Breast epithelium (tissue), 4 donors: ENCODE data around the gene SIRPD. TPM values are rescaled to one million over a fixed set of nuclear protein-coding genes. Genes with fewer than 3 reads are reported as not detected.

Experiments
- DNase-seq, 2 donors: peaks; one replicate each; pipeline ENCODE4 v3.0.0-alpha.2; 2019; ENCODE audit warnings: low spot score in 2 of 2
- H3K27ac ChIP-seq, 2 donors: fragments of 200-600 bp; sonication (generic) in 1 of 2; one replicate each; pipeline ENCODE4 v1.5.1; 2016 to 2019; ENCODE audit warnings: mild to moderate bottlenecking in 1 of 2
- H3K27me3 ChIP-seq, 2 donors: fragments of 200-600 bp; sonication (generic) in 1 of 2; one replicate each; pipeline versions ENCODE4 v1.5.1 to v1.6.0; 2017 to 2019; ENCODE audit warnings: control low read depth in 1 of 2, mild to moderate bottlenecking in 1 of 2
- H3K36me3 ChIP-seq: fragments of 200-600 bp; one replicate; pipeline ENCODE4 v1.5.1; 2019
- H3K4me1 ChIP-seq, 2 donors: fragments of 200-600 bp; sonication (generic); one replicate each; pipeline ENCODE4 v1.5.1; 2016 to 2019; ENCODE audit warnings: control low read depth in 1 of 2
- H3K4me3 ChIP-seq, 3 donors: fragments of 200-600 bp; sonication (generic); 1 replicate in 2 of 3; 2 replicates in 1 of 3; pipeline ENCODE4 v1.5.1; 2016 to 2019; ENCODE audit warnings: mild to moderate bottlenecking in 3 of 3, moderate library complexity in 2 of 3
- H3K9me3 ChIP-seq, 2 donors: fragments of 200-600 bp; sonication (generic) in 1 of 2; one replicate each; pipeline ENCODE4 v1.5.1; 2016 to 2019; ENCODE audit warnings: control low read depth in 1 of 2
- CTCF ChIP-seq, 3 donors: fragments of 450-650 bp; IDR thresholded peaks; one replicate each; pipeline ENCODE4 v1.5.1; 2016 to 2017; ENCODE audit warnings: antibody characterized with exemption in 3 of 3, mild to moderate bottlenecking in 3 of 3, moderate library complexity in 3 of 3
- POLR2A ChIP-seq: fragments of 450-650 bp; IDR thresholded peaks from one replicate; pipeline ENCODE4 v1.6.1; 2016; ENCODE audit warnings: antibody characterized with exemption, mild to moderate bottlenecking, moderate library complexity
- POLR2AphosphoS5 ChIP-seq, 3 donors: sonication (generic); formaldehyde crosslinking; IDR thresholded peaks; one replicate each; pipeline ENCODE4 v1.6.1; 2017; ENCODE audit warnings: antibody characterized with exemption in 3 of 3
- intact Hi-C: fragments of 100-400 bp; cut with DNase I; formaldehyde crosslinking; loops from one replicate; pipeline ENCODE4 v1.15.1; 2023; ENCODE audit warnings: low total_unique reads
- total RNA-seq, 3 donors: library from RNA; depleted of rRNA; stranded (reverse); fragments of >200 nt; gene quantifications; one replicate each; pipeline ENCODE4 v1.1.0, GENCODE V29; 2016

The SIRPD gene
- total RNA-seq, 3 donors from 2014 or later = not detected

DNA sequence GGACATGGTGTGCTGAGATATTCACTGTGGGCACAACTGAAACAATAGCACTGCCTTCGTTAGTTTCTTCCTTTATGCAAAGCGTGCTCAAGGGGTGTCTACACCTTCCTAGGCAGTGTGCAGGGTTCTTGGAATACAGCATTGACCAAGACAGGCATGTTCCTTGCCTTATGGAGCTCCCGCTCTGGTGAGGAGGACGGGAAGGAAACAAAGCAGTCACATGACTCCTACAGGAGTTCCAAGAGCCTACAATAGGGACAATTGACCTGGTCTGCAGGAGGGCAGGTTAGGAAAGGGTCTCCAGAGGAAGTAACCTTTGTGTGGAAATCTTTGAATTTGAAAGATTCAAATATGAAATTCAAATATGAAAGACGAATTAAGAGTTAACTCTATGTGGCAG lies 40.5 kb downstream of the SIRPD start:
- H3K36me3 ChIP-seq = no peaks in the 10 kb centered on the region
- no peak for DNase-seq
- H3K9me3 ChIP-seq = no peaks in the 10 kb centered on the region
- TF ChIP-seq CTCF (IDR thresholded peaks at IDR 0.05) = no peak
- TF ChIP-seq POLR2A = no peak
- TF ChIP-seq POLR2AphosphoS5 (IDR thresholded peaks at IDR 0.05) = no peak
- no peak overlapping the region for H3K4me3 ChIP-seq
- H3K27me3 ChIP-seq = peaks cover 0 to 8% of the 10 kb centered on the region in 2 donors
- intact Hi-C loops = no loop called here
- H3K4me1 ChIP-seq = no peaks in the 10 kb centered on the region
- H3K27ac ChIP-seq = no peak overlapping the region

DNA sequence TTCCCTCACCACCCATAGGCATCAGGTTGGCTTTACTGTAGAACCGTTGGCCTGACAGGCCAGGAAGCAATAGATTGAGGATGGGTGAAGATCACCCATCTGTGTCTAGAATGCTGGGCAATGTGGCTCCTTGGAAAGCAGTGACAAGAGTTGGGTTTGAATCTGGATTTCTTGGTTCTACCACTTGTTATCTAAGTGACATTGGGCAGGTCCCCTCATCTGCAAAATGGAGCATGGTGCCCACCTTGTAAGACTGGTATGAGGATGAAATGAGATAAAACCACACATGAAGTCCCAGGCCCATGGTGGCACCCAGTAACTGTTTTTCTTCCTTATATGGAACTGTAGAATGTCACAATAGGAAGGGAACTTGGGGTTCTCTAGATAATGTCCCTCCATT lies 43.7 kb downstream of the SIRPD start:
- no peaks in the 10 kb centered on the region for H3K9me3 ChIP-seq
- no peak overlapping the region for H3K27ac ChIP-seq
- no peaks in the 10 kb centered on the region for H3K36me3 ChIP-seq
- H3K4me1 ChIP-seq = no peaks in the 10 kb centered on the region
- no peak for DNase-seq
- intact Hi-C loops = no loop called here
- peaks cover 0 to 13% of the 10 kb centered on the region in 2 donors for H3K27me3 ChIP-seq
- TF ChIP-seq CTCF (IDR thresholded peaks at IDR 0.05) = no peak
- TF ChIP-seq POLR2AphosphoS5 (IDR thresholded peaks at IDR 0.05) = no peak
- no peak for TF ChIP-seq POLR2A
- H3K4me3 ChIP-seq = no peak overlapping the region

DNA sequence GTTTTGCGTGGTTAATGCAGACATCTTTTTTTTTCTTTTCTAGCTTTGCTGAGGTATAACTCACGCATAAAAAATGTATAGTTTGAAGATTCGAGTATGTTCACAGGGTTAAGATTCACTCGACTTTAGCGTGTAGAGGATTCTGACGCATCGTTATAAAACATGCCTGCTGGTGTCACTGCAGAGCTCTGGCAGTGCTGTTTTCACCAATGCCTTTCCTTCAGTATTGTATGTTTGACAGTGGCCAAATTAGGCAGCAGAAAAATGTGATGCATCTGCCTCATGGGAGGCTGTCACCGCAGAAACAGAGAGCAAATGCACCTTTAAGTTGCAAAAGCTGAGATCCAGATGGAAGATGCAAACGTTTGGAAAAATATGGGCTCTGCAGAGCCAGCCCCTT lies 48.3 kb downstream of the SIRPD start:
- no peaks in the 10 kb centered on the region for H3K36me3 ChIP-seq
- TF ChIP-seq POLR2AphosphoS5 (IDR thresholded peaks at IDR 0.05) = no peak
- no peak for TF ChIP-seq CTCF (IDR thresholded peaks at IDR 0.05)
- TF ChIP-seq POLR2A = no peak
- intact Hi-C loops = no loop called here
- no peak overlapping the region for H3K4me3 ChIP-seq
- peaks cover 0 to 5% of the 10 kb centered on the region in 2 donors for H3K27me3 ChIP-seq
- H3K27ac ChIP-seq = no peak overlapping the region
- DNase-seq = no peak
- no peaks in the 10 kb centered on the region for H3K4me1 ChIP-seq
- no peaks in the 10 kb centered on the region for H3K9me3 ChIP-seq

DNA sequence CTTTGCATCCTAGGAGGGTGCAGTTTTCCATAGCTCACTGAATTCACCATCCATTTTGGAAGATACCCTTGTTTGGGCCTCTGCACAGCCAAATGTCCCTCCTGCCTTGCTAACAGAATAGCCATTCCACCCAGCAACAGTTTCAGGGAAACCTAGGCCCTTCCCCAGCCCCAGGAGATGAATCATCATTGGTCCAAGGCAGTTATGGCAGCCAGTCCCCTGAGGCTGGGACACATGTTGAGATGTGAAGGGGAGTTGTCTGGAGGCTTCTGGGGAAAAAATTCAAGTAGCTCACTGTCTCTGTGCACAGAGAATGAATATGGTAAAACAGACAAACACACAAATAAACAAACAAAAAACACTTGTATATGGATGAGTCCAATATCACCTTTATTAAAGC lies 48.9 kb downstream of the SIRPD start:
- TF ChIP-seq POLR2AphosphoS5 (IDR thresholded peaks at IDR 0.05) (no peak), CTCF (IDR thresholded peaks at IDR 0.05) (no peak), POLR2A (no peak)
- intact Hi-C loops = no loop called here
- no peaks in the 10 kb centered on the region for H3K9me3 ChIP-seq

DNA sequence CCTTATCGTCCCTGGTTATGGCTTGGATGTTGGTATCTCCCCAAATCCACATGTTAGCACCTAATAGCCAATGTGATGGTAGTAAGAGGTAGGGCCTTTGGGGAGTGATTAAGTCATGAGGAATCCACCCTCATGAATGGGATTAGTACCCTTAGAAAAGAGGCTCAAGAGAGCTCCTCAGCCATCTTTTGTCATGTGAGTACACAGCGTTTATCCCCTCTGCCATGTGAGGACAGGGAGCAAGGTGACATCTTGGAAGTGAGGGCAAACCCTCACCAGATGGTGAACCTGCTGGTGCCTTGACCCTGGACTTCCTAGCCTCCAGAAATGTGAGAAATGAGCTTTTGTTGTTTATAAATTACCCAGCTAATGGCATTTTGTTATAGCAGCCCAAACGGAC lies 50.2 kb downstream of the SIRPD start:
- Histone ChIP-seq H3K27me3 (peaks cover 0 to 5% of the 10 kb centered on the region in 2 donors), H3K4me3 (no peak overlapping the region), H3K4me1 (no peaks in the 10 kb centered on the region), H3K36me3 (no peaks in the 10 kb centered on the region), H3K27ac (no peak overlapping the region), H3K9me3 (no peaks in the 10 kb centered on the region)
- intact Hi-C loops = no loop called here
- TF ChIP-seq POLR2A (no peak), POLR2AphosphoS5 (IDR thresholded peaks at IDR 0.05) (no peak), CTCF (IDR thresholded peaks at IDR 0.05) (no peak)
- no peak for DNase-seq

More for the DNA sequence above, 48.9 kb downstream of the SIRPD start:
- Histone ChIP-seq H3K4me3 (no peak overlapping the region), H3K27me3 (peaks cover 0 to 5% of the 10 kb centered on the region in 2 donors), H3K4me1 (no peaks in the 10 kb centered on the region), H3K27ac (no peak overlapping the region), H3K36me3 (no peaks in the 10 kb centered on the region)
- DNase-seq = no peak
